ENCODE data around the gene ZNF22.

DNA sequence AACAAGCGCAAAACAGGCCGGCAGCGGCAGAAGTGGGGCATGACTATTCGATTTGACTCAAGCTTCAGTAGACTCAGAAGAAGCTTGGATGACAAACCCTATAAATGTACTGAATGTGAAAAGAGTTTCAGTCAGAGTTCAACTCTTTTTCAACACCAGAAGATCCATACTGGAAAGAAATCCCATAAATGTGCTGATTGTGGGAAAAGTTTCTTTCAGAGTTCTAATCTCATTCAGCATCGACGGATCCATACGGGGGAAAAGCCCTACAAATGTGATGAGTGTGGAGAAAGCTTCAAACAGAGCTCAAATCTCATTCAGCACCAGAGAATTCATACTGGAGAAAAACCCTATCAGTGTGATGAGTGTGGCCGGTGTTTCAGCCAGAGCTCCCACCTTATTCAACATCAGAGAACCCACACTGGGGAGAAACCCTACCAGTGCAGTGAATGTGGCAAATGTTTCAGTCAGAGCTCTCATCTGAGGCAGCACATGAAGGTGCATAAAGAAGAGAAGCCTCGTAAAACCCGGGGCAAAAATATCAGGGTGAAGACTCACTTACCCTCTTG is 2.8 kb downstream of the ZNF22 start:
- TF ChIP-seq, protein P1, sequence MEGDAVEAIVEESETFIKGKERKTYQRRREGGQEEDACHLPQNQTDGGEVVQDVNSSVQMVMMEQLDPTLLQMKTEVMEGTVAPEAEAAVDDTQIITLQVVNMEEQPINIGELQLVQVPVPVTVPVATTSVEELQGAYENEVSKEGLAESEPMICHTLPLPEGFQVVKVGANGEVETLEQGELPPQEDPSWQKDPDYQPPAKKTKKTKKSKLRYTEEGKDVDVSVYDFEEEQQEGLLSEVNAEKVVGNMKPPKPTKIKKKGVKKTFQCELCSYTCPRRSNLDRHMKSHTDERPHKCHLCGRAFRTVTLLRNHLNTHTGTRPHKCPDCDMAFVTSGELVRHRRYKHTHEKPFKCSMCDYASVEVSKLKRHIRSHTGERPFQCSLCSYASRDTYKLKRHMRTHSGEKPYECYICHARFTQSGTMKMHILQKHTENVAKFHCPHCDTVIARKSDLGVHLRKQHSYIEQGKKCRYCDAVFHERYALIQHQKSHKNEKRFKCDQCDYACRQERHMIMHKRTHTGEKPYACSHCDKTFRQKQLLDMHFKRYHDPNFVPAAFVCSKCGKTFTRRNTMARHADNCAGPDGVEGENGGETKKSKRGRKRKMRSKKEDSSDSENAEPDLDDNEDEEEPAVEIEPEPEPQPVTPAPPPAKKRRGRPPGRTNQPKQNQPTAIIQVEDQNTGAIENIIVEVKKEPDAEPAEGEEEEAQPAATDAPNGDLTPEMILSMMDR (IDR thresholded peaks at IDR 0.05) = no peak
- no peak for TF ChIP-seq POLR2A (IDR thresholded peaks at IDR 0.05)
